ENCODE results near the gene ZAR1L.

The ZAR1L gene

GRCh38 chr13:32334671-32335070, 19.5 kb upstream of the ZAR1L start:
- no peak for DNase-seq (ENCODE audit: low spot score)
- ChIA-PET POLR2A (ENCODE audit: low non-redundant PET) (interaction anchor here (0.6 kb wide), 1 partner anchor 407 kb away, joined by 6 read pairs; no protein-coding TSS in a partner anchor), CTCF (interaction anchor here (0.6 kb wide), 1 partner anchor 17 kb away, joined by 3 read pairs; no protein-coding TSS in a partner anchor)
- no peak for TF ChIP-seq CTCF (conservative IDR thresholded peaks at IDR 0.05; ENCODE audit: low read depth)
- no peak overlapping the region for H3K27ac ChIP-seq

- ChIA-PET CTCF (interaction anchor here (0.7 to 1.0 kb wide), 2 partner anchors 19 to 339 kb away, joined by 3 to 8 read pairs; no protein-coding TSS in a partner anchor), POLR2A (ENCODE audit: low non-redundant PET) (no interaction called here)
- no peak overlapping the region for H3K27ac ChIP-seq
- DNase-seq (ENCODE audit: low spot score): peak; percentile 18
- TF ChIP-seq CTCF (conservative IDR thresholded peaks at IDR 0.05; ENCODE audit: low read depth): no peak
Observed at GRCh38 chr13:32330441-32330840, 15.3 kb upstream of the ZAR1L start.

GRCh38 chr13:32323912-32324311, 8.7 kb upstream of the ZAR1L start:
- TF ChIP-seq CTCF (conservative IDR thresholded peaks at IDR 0.05; ENCODE audit: low read depth): no peak
- DNase-seq (ENCODE audit: low spot score): peak; percentile 50
- ChIA-PET CTCF (no interaction called here), POLR2A (ENCODE audit: low non-redundant PET) (interaction anchor here (0.6 kb wide), 1 partner anchor 513 kb away, joined by 8 read pairs; no protein-coding TSS in a partner anchor)
- no peak overlapping the region for H3K27ac ChIP-seq

- H3K27ac ChIP-seq: no peak overlapping the region
- CTCF ChIA-PET: interaction anchor here (0.6 kb wide), 1 partner anchor 1089 kb away, joined by 4 read pairs; no protein-coding TSS in a partner anchor
- DNase-seq (ENCODE audit: low spot score): no peak
- POLR2A ChIA-PET (ENCODE audit: low non-redundant PET): no interaction called here
- no peak for TF ChIP-seq CTCF (conservative IDR thresholded peaks at IDR 0.05; ENCODE audit: low read depth)
Observed at GRCh38 chr13:32320528-32320927, 5.4 kb upstream of the ZAR1L start.

- no peak for DNase-seq (ENCODE audit: low spot score)
- no peak for TF ChIP-seq CTCF (conservative IDR thresholded peaks at IDR 0.05; ENCODE audit: low read depth)
- POLR2A ChIA-PET (ENCODE audit: low non-redundant PET): no interaction called here
- no peak overlapping the region for H3K27ac ChIP-seq
- CTCF ChIA-PET: interaction anchor here (0.5 to 0.7 kb wide), 2 partner anchors 17 to 326 kb away, joined by 3 to 7 read pairs; no protein-coding TSS in a partner anchor
Observed at GRCh38 chr13:32317716-32318465, 2.7 kb upstream of the ZAR1L start.

- POLR2A ChIA-PET (ENCODE audit: low non-redundant PET): no interaction called here
- CTCF ChIA-PET: interaction anchor here (0.7 kb wide), 1 partner anchor 194 kb away, joined by 4 read pairs; no protein-coding TSS in a partner anchor
Observed at GRCh38 chr13:32316501-32316900, 1.3 kb upstream of the ZAR1L start.

More at GRCh38 chr13:32316501-32316900, 1.3 kb upstream of the ZAR1L start:
- DNase-seq (ENCODE audit: low spot score): no peak
- no peak overlapping the region for H3K27ac ChIP-seq
- no peak for TF ChIP-seq CTCF (conservative IDR thresholded peaks at IDR 0.05; ENCODE audit: low read depth)
